ENCODE measurements around the gene OR52W1.

The OR52W1 gene

GRCh38 chr11:6200975-6201374 is 2.0 kb downstream of the OR52W1 start:
- H3K27ac ChIP-seq (ENCODE audit: low read depth, low read length), result no peak overlapping the region
- no peak overlapping the region for H3K9ac ChIP-seq (ENCODE audit: low read depth in 1 of 2, low read length in 2 of 2)
- H3K4me1 ChIP-seq (ENCODE audit: control insufficient read depth in 1 of 2, insufficient read depth in 2 of 2, low read length in 2 of 2), result no peaks in the 10 kb centered on the region
- H3K4me3 ChIP-seq (ENCODE audit: low read depth in 1 of 2, low read length in 2 of 2), result no peak overlapping the region
- H3K27me3 ChIP-seq (ENCODE audit: control insufficient read depth in 1 of 2, insufficient read depth in 2 of 2, low read length in 2 of 2), result no peaks in the 10 kb centered on the region
- H3K36me3 ChIP-seq (ENCODE audit: control insufficient read depth in 1 of 2, insufficient read depth in 2 of 2, low read length in 2 of 2), result peaks cover 0 to 27% of the 10 kb centered on the region in 2 donors
- H3K9me3 ChIP-seq (ENCODE audit: control insufficient read depth in 1 of 2, low read length in 2 of 2), result no peaks in the 10 kb centered on the region

- no peak overlapping the region for H3K27ac ChIP-seq (ENCODE audit: low read depth, low read length)
- no peaks in the 10 kb centered on the region for H3K9me3 ChIP-seq (ENCODE audit: control insufficient read depth in 1 of 2, low read length in 2 of 2)
- no peaks in the 10 kb centered on the region for H3K4me1 ChIP-seq (ENCODE audit: control insufficient read depth in 1 of 2, insufficient read depth in 2 of 2, low read length in 2 of 2)
- H3K36me3 ChIP-seq (ENCODE audit: control insufficient read depth in 1 of 2, insufficient read depth in 2 of 2, low read length in 2 of 2), result peaks cover 0 to 31% of the 10 kb centered on the region in 2 donors
- H3K9ac ChIP-seq (ENCODE audit: low read depth in 1 of 2, low read length in 2 of 2), result no peak overlapping the region
- H3K27me3 ChIP-seq (ENCODE audit: control insufficient read depth in 1 of 2, insufficient read depth in 2 of 2, low read length in 2 of 2), result no peaks in the 10 kb centered on the region
- no peak overlapping the region for H3K4me3 ChIP-seq (ENCODE audit: low read depth in 1 of 2, low read length in 2 of 2)
These were observed 2.5 kb downstream of the OR52W1 start for GRCh38 chr11:6201481-6201880.

DNA sequence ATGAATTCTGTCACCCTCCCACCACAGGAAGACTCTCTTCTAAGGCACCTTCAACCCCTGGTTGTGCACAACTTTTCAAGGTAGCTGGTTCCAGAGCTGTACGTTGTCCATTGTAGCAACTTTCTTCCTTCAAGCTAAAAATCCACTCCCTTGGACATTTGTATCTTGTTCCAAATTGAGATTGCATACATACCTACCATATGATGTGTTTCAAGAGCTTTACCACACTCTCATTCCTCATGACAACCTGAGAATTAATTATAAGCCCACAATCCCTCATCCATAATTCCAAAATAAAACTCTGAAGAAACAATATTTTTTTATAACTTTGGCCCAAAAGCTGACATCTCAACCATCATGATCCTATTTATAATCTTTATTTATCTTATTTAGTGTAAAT is 3.0 kb downstream of the OR52W1 start:
- Histone ChIP-seq H3K9me3 (ENCODE audit: control insufficient read depth in 1 of 2, low read length in 2 of 2) (no peaks in the 10 kb centered on the region), H3K4me3 (ENCODE audit: low read depth in 1 of 2, low read length in 2 of 2) (no peak overlapping the region), H3K36me3 (ENCODE audit: control insufficient read depth in 1 of 2, insufficient read depth in 2 of 2, low read length in 2 of 2) (peaks cover 4 to 36% of the 10 kb centered on the region in 2 donors), H3K27me3 (ENCODE audit: control insufficient read depth in 1 of 2, insufficient read depth in 2 of 2, low read length in 2 of 2) (no peaks in the 10 kb centered on the region), H3K27ac (ENCODE audit: low read depth, low read length) (no peak overlapping the region), H3K9ac (ENCODE audit: low read depth in 1 of 2, low read length in 2 of 2) (no peak overlapping the region), H3K4me1 (ENCODE audit: control insufficient read depth in 1 of 2, insufficient read depth in 2 of 2, low read length in 2 of 2) (no peaks in the 10 kb centered on the region)

- no peaks in the 10 kb centered on the region for H3K9me3 ChIP-seq (ENCODE audit: control insufficient read depth in 1 of 2, low read length in 2 of 2)
- peaks cover 10 to 48% of the 10 kb centered on the region in 2 donors for H3K36me3 ChIP-seq (ENCODE audit: control insufficient read depth in 1 of 2, insufficient read depth in 2 of 2, low read length in 2 of 2)
- H3K4me1 ChIP-seq (ENCODE audit: control insufficient read depth in 1 of 2, insufficient read depth in 2 of 2, low read length in 2 of 2), result no peaks in the 10 kb centered on the region
- H3K27ac ChIP-seq (ENCODE audit: low read depth, low read length), result no peak overlapping the region
- H3K9ac ChIP-seq (ENCODE audit: low read depth in 1 of 2, low read length in 2 of 2), result no peak overlapping the region
- H3K27me3 ChIP-seq (ENCODE audit: control insufficient read depth in 1 of 2, insufficient read depth in 2 of 2, low read length in 2 of 2), result no peaks in the 10 kb centered on the region
- H3K4me3 ChIP-seq (ENCODE audit: low read depth in 1 of 2, low read length in 2 of 2), result no peak overlapping the region
These were observed 4.3 kb downstream of the OR52W1 start for GRCh38 chr11:6203327-6203726.

- no peaks in the 10 kb centered on the region for H3K9me3 ChIP-seq (ENCODE audit: control insufficient read depth in 1 of 2, low read length in 2 of 2)
These were observed 5.7 kb downstream of the OR52W1 start for GRCh38 chr11:6204706-6205105.

GRCh38 chr11:6205366-6205765 is 6.3 kb downstream of the OR52W1 start, which contains the start of gene C11orf42:
Gene C11orf42, plus strand, starts transcription at chr11:6205557. Its CDS starts 59 bp downstream, at chr11:6205616.
- H3K9me3 ChIP-seq (ENCODE audit: control insufficient read depth in 1 of 2, low read length in 2 of 2), result no peaks in the 10 kb centered on the region
- no peak within 1 kb of the TSS for H3K4me3 ChIP-seq (ENCODE audit: low read depth in 1 of 2, low read length in 2 of 2)
- H3K9ac ChIP-seq (ENCODE audit: low read depth in 1 of 2, low read length in 2 of 2), result no peak within 1 kb of the TSS
- H3K27ac ChIP-seq (ENCODE audit: low read depth, low read length), result no peak within 1 kb of the TSS
- H3K27me3 ChIP-seq (ENCODE audit: control insufficient read depth in 1 of 2, insufficient read depth in 2 of 2, low read length in 2 of 2), result no peaks in the 10 kb centered on the region
- H3K36me3 ChIP-seq (ENCODE audit: control insufficient read depth in 1 of 2, insufficient read depth in 2 of 2, low read length in 2 of 2), result peaks cover 10 to 61% of the 10 kb centered on the region in 2 donors
- H3K4me1 ChIP-seq (ENCODE audit: control insufficient read depth in 1 of 2, insufficient read depth in 2 of 2, low read length in 2 of 2), result no peaks in the 10 kb centered on the region

More at GRCh38 chr11:6204706-6205105, 5.7 kb downstream of the OR52W1 start:
- Histone ChIP-seq H3K27ac (ENCODE audit: low read depth, low read length) (no peak overlapping the region), H3K4me1 (ENCODE audit: control insufficient read depth in 1 of 2, insufficient read depth in 2 of 2, low read length in 2 of 2) (no peaks in the 10 kb centered on the region), H3K4me3 (ENCODE audit: low read depth in 1 of 2, low read length in 2 of 2) (no peak overlapping the region), H3K36me3 (ENCODE audit: control insufficient read depth in 1 of 2, insufficient read depth in 2 of 2, low read length in 2 of 2) (peaks cover 10 to 54% of the 10 kb centered on the region in 2 donors), H3K27me3 (ENCODE audit: control insufficient read depth in 1 of 2, insufficient read depth in 2 of 2, low read length in 2 of 2) (no peaks in the 10 kb centered on the region), H3K9ac (ENCODE audit: low read depth in 1 of 2, low read length in 2 of 2) (no peak overlapping the region)

DNA sequence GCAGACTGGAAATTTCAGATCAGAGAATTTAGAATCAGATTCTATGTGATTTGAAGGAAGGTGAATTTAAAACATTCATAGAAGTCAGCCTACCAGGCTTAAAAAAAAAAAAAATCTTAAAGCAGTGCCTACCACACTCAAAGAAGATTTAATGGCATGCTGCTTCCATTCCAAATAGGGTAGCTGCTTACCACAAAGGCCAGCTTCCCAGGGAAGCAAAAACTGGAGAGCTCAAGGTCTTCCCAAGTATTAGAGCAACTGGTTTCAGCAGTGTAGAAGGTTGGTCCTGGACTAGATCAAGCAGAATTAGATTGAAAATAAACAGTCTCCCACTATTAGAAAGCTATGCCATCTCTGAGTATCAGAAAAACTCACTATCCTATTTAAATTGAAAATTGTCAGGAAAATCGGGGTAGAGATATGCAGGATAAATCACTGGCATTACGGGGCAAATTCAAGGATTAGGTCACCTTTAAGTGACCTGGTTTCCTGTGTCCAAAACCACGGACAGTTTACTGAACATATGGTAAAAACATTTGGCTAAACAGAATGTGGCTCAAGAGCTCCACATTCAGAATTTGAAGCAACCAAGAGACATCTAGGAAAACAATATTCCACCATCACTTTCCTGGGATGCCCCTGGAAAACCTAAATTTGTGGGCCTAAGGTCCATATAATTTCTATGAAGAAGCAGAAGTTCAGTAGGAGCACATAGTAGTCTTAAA is 7.6 kb downstream of the OR52W1 start:
- Histone ChIP-seq H3K36me3 (ENCODE audit: control insufficient read depth in 1 of 2, insufficient read depth in 2 of 2, low read length in 2 of 2) (peaks cover 10 to 72% of the 10 kb centered on the region in 2 donors), H3K9ac (ENCODE audit: low read depth in 1 of 2, low read length in 2 of 2) (no peak overlapping the region), H3K27ac (ENCODE audit: low read depth, low read length) (no peak overlapping the region), H3K9me3 (ENCODE audit: control insufficient read depth in 1 of 2, low read length in 2 of 2) (no peaks in the 10 kb centered on the region), H3K27me3 (ENCODE audit: control insufficient read depth in 1 of 2, insufficient read depth in 2 of 2, low read length in 2 of 2) (no peaks in the 10 kb centered on the region), H3K4me1 (ENCODE audit: control insufficient read depth in 1 of 2, insufficient read depth in 2 of 2, low read length in 2 of 2) (no peaks in the 10 kb centered on the region), H3K4me3 (ENCODE audit: low read depth in 1 of 2, low read length in 2 of 2) (no peak overlapping the region)

DNA sequence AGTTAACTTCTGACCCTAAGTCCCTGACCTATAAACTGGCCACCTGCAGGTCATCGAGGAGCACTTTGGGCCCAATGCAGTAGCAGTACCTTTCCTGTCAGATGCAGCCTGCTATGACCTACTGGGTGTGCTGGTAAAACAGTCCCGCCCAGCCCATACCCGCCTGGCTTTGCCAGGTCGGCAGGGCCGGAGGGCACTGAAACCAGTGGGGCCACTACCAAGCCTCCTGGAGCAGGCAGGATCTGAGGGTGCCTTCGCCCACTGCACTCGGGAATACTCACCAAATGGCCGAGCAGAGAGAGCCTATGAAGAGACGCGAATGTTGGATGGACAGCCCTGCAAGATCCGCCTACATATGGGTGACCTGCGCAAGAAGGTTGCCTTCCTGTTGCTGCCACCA is 10.8 kb downstream of the OR52W1 start:
- H3K27ac ChIP-seq (ENCODE audit: low read depth, low read length), result no peak overlapping the region
- H3K9me3 ChIP-seq (ENCODE audit: control insufficient read depth in 1 of 2, low read length in 2 of 2), result no peaks in the 10 kb centered on the region
- no peaks in the 10 kb centered on the region for H3K27me3 ChIP-seq (ENCODE audit: control insufficient read depth in 1 of 2, insufficient read depth in 2 of 2, low read length in 2 of 2)
- no peak overlapping the region for H3K4me3 ChIP-seq (ENCODE audit: low read depth in 1 of 2, low read length in 2 of 2)
- H3K36me3 ChIP-seq (ENCODE audit: control insufficient read depth in 1 of 2, insufficient read depth in 2 of 2, low read length in 2 of 2), result peaks cover 37 to 88% of the 10 kb centered on the region in 2 donors
- H3K4me1 ChIP-seq (ENCODE audit: control insufficient read depth in 1 of 2, insufficient read depth in 2 of 2, low read length in 2 of 2), result no peaks in the 10 kb centered on the region
- H3K9ac ChIP-seq (ENCODE audit: low read depth in 1 of 2, low read length in 2 of 2), result no peak overlapping the region

- H3K9me3 ChIP-seq (ENCODE audit: control insufficient read depth in 1 of 2, low read length in 2 of 2), result no peaks in the 10 kb centered on the region
- H3K4me1 ChIP-seq (ENCODE audit: control insufficient read depth in 1 of 2, insufficient read depth in 2 of 2, low read length in 2 of 2), result no peaks in the 10 kb centered on the region
- no peak overlapping the region for H3K9ac ChIP-seq (ENCODE audit: low read depth in 1 of 2, low read length in 2 of 2)
- H3K4me3 ChIP-seq (ENCODE audit: low read depth in 1 of 2, low read length in 2 of 2), result no peak overlapping the region
- H3K27ac ChIP-seq (ENCODE audit: low read depth, low read length), result no peak overlapping the region
- peaks cover 42 to 88% of the 10 kb centered on the region in 2 donors for H3K36me3 ChIP-seq (ENCODE audit: control insufficient read depth in 1 of 2, insufficient read depth in 2 of 2, low read length in 2 of 2)
- H3K27me3 ChIP-seq (ENCODE audit: control insufficient read depth in 1 of 2, insufficient read depth in 2 of 2, low read length in 2 of 2), result no peaks in the 10 kb centered on the region
These were observed 11.4 kb downstream of the OR52W1 start for GRCh38 chr11:6210274-6210955.

DNA sequence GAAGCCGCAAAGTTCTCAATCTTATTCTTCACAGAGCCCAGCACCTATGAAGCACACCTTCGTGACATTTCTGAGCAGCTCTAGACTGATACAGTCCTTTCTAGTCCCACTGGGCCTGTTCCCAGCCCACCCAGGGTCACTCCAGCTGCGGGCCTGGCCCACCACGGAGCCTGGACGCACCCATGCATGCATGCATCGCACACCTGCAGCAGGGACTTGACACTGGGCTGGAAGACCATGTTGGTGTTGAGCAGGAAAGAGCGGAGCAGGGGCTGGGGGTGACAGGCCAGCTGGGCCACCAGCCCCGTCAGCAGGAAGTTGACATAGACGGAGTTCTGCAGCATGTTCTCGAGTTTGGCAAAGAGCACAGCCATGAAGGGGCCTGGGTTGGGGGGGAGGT is 15.5 kb downstream of the OR52W1 start:
- no peak overlapping the region for H3K4me3 ChIP-seq (ENCODE audit: low read depth in 1 of 2, low read length in 2 of 2)
- H3K9me3 ChIP-seq (ENCODE audit: control insufficient read depth in 1 of 2, low read length in 2 of 2), result no peaks in the 10 kb centered on the region
- H3K36me3 ChIP-seq (ENCODE audit: control insufficient read depth in 1 of 2, insufficient read depth in 2 of 2, low read length in 2 of 2), result peaks cover 63 to 97% of the 10 kb centered on the region in 2 donors

More for the DNA sequence above, 15.5 kb downstream of the OR52W1 start:
- no peak overlapping the region for H3K9ac ChIP-seq (ENCODE audit: low read depth in 1 of 2, low read length in 2 of 2)
- no peaks in the 10 kb centered on the region for H3K4me1 ChIP-seq (ENCODE audit: control insufficient read depth in 1 of 2, insufficient read depth in 2 of 2, low read length in 2 of 2)
- H3K27me3 ChIP-seq (ENCODE audit: control insufficient read depth in 1 of 2, insufficient read depth in 2 of 2, low read length in 2 of 2), result no peaks in the 10 kb centered on the region
- H3K27ac ChIP-seq (ENCODE audit: low read depth, low read length), result no peak overlapping the region

All from duodenal mucosa (tissue), 2 donors.